ENCODE data around the gene DYSF. TPM values are rescaled to one million over a fixed set of nuclear protein-coding genes. Genes with fewer than 3 reads are reported as not detected.

Gene DYSF
- polyA plus RNA-seq, 1 donor (not counting 4 experiments of a cell fraction or from before 2014, with no cell fraction given): 8.2 TPM

DNA sequence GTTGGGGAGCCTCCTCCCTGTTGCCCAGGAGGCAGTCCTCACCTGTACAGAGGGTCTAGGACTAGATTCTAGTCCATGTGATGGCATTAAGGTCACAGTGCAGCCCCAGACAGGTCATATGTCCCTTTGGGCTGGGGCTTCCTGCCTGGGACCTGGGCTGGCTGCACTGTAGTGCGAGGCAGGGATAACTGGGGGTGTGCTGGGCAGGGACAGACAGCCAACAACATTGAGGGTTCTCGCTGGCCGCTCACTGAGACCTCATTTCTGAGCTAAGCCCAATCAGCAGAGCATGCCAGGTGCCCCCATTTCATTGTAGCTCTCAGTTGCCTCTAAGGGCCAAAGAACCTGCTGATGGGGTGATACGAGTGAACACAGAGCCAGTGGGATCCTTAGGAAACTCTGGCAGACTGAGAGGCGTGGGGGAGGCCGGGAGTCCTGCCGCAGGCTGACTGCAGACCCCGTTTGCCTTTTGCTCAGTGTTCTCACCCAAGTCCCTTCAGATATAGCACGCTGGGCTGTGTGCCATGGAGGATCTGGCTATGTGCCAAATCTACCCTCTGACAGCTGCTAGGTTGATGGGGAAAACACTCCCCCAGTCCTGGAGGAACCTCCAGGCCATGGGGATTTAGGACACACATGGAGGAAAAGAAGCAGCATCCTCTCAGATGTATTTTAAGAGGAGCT, 51.9 kb downstream of the DYSF start:
- no peak for DNase-seq (ENCODE audit: low read depth, low spot score)
- Histone ChIP-seq H4K20me1 (ENCODE audit: control insufficient read depth, extremely low read depth, insufficient read depth, low read length) (no peaks in the 10 kb centered on the region), H3K27ac (ENCODE audit: control insufficient read depth, insufficient read depth, low read length) (no peak overlapping the region), H3K79me2 (ENCODE audit: control insufficient read depth, insufficient read depth, low read length) (no peaks in the 10 kb centered on the region), H3K4me2 (ENCODE audit: control insufficient read depth, extremely low read depth, insufficient read depth, low read depth, low read length) (no peak overlapping the region), H3K9ac (ENCODE audit: control insufficient read depth, extremely low read depth, insufficient read depth, low read length) (no peak overlapping the region), H3K36me3 (ENCODE audit: control insufficient read depth in 2 of 2, extremely low read depth in 1 of 2, insufficient read depth in 2 of 2, low read length in 2 of 2) (no peaks in the 10 kb centered on the region), H3K4me3 (ENCODE audit: control insufficient read depth in 2 of 3, extremely low read depth in 1 of 3, insufficient read depth in 2 of 3, low read depth in 1 of 3, low read length in 3 of 3) (no peak overlapping the region), H3K27me3 (ENCODE audit: control insufficient read depth, extremely low read depth, insufficient read depth, low read length) (no peaks in the 10 kb centered on the region), H3K9me1 (ENCODE audit: control insufficient read depth, extremely low read depth, insufficient read depth, low read length) (no peaks in the 10 kb centered on the region), H3K9me3 (ENCODE audit: control insufficient read depth, low read depth, low read length) (no peaks in the 10 kb centered on the region), H3K4me1 (ENCODE audit: control insufficient read depth, extremely low read depth, insufficient read depth, low read length) (peaks cover 28% of the 10 kb centered on the region), H2AFZ (ENCODE audit: control insufficient read depth, low read length) (no peak overlapping the region)
- dilution Hi-C loops (cut with MboI; ENCODE audit: extremely low pct_ligation_motif_present, low sequenced_read_pairs): no loop called here
- TF ChIP-seq EZH2 (IDR thresholded peaks at IDR 0.05; ENCODE audit: low read length) (no peak), CTCF (optimal IDR thresholded peaks at IDR 0.05 in 1 of 3, IDR thresholded peaks at IDR 0.05 in 1 of 3, conservative IDR thresholded peaks at IDR 0.05 in 1 of 3; ENCODE audit: extremely low read depth in 1 of 3, insufficient read depth in 2 of 3, low read length in 3 of 3) (no peak)
- no peak for FAIRE-seq

- dilution Hi-C loops (cut with MboI; ENCODE audit: extremely low pct_ligation_motif_present, low sequenced_read_pairs): no loop called here
- Histone ChIP-seq H3K4me3 (ENCODE audit: control insufficient read depth in 2 of 3, extremely low read depth in 1 of 3, insufficient read depth in 2 of 3, low read depth in 1 of 3, low read length in 3 of 3) (no peak overlapping the region), H3K9me3 (ENCODE audit: control insufficient read depth, low read depth, low read length) (no peaks in the 10 kb centered on the region), H3K27ac (ENCODE audit: control insufficient read depth, insufficient read depth, low read length) (no peak overlapping the region), H3K9ac (ENCODE audit: control insufficient read depth, extremely low read depth, insufficient read depth, low read length) (no peak overlapping the region), H3K79me2 (ENCODE audit: control insufficient read depth, insufficient read depth, low read length) (no peaks in the 10 kb centered on the region), H3K4me2 (ENCODE audit: control insufficient read depth, extremely low read depth, insufficient read depth, low read depth, low read length) (no peak overlapping the region), H3K27me3 (ENCODE audit: control insufficient read depth, extremely low read depth, insufficient read depth, low read length) (no peaks in the 10 kb centered on the region), H3K36me3 (ENCODE audit: control insufficient read depth in 2 of 2, extremely low read depth in 1 of 2, insufficient read depth in 2 of 2, low read length in 2 of 2) (no peaks in the 10 kb centered on the region), H3K4me1 (ENCODE audit: control insufficient read depth, extremely low read depth, insufficient read depth, low read length) (peaks cover 23% of the 10 kb centered on the region), H3K9me1 (ENCODE audit: control insufficient read depth, extremely low read depth, insufficient read depth, low read length) (no peaks in the 10 kb centered on the region), H4K20me1 (ENCODE audit: control insufficient read depth, extremely low read depth, insufficient read depth, low read length) (no peaks in the 10 kb centered on the region), H2AFZ (ENCODE audit: control insufficient read depth, low read length) (no peak overlapping the region)
- FAIRE-seq (no peak), DNase-seq (ENCODE audit: low read depth, low spot score) (no peak)
- TF ChIP-seq EZH2 (IDR thresholded peaks at IDR 0.05; ENCODE audit: low read length) (no peak), CTCF (optimal IDR thresholded peaks at IDR 0.05 in 1 of 3, IDR thresholded peaks at IDR 0.05 in 1 of 3, conservative IDR thresholded peaks at IDR 0.05 in 1 of 3; ENCODE audit: extremely low read depth in 1 of 3, insufficient read depth in 2 of 3, low read length in 3 of 3) (no peak)
Measured at GRCh38 chr2:71505770-71506140, 52.4 kb downstream of the DYSF start.

Measured in keratinocyte (primary cell).